Prostate gland (tissue), 2 donors: ENCODE data around the gene CGN.

Source experiments
- POLR2A ChIP-seq: fragments of 450-650 bp; IDR thresholded peaks from one replicate; pipeline ENCODE4 v1.6.1; 2016; ENCODE audit warnings: antibody characterized with exemption, mild to moderate bottlenecking
- TF ChIP-seq, protein P1 (sequence below), 4 experiments: fragments of 200-600 bp in 2 of 4; fragments of 450-650 bp in 2 of 4; sonication (generic) in 2 of 4; IDR thresholded peaks; 1 replicate in 3 of 4; 2 replicates in 1 of 4; pipeline ENCODE4 v1.5.1; 2016 to 2019; ENCODE audit warnings: antibody characterized with exemption in 4 of 4, mild to moderate bottlenecking in 2 of 4, moderate library complexity in 2 of 4

- TF ChIP-seq, protein P1, sequence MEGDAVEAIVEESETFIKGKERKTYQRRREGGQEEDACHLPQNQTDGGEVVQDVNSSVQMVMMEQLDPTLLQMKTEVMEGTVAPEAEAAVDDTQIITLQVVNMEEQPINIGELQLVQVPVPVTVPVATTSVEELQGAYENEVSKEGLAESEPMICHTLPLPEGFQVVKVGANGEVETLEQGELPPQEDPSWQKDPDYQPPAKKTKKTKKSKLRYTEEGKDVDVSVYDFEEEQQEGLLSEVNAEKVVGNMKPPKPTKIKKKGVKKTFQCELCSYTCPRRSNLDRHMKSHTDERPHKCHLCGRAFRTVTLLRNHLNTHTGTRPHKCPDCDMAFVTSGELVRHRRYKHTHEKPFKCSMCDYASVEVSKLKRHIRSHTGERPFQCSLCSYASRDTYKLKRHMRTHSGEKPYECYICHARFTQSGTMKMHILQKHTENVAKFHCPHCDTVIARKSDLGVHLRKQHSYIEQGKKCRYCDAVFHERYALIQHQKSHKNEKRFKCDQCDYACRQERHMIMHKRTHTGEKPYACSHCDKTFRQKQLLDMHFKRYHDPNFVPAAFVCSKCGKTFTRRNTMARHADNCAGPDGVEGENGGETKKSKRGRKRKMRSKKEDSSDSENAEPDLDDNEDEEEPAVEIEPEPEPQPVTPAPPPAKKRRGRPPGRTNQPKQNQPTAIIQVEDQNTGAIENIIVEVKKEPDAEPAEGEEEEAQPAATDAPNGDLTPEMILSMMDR (IDR thresholded peaks at IDR 0.05), result no peak
- TF ChIP-seq POLR2A, result no peak
These were observed 1.2 kb upstream of the CGN start for GRCh38 chr1:151510020-151510405.
